Fibroblast of lung (primary cell): Measurements from ENCODE around the gene PDGFA. TPM values are rescaled to one million over a fixed set of nuclear protein-coding genes. Genes with fewer than 3 reads are reported as not detected.

ENCODE experiments used
- DNase-seq, 2 donors: peaks; one replicate each; pipeline versions ENCODE4 v3.0.0 to v3.0.0-alpha.2; 2010; ENCODE audit warnings: low read depth in 2 of 2
- H2AFZ ChIP-seq: 2 replicates; pipeline ENCODE4 v1.5.1; 2012; ENCODE audit warnings: low read length, control low read depth, inconsistent platforms
- H3K27ac ChIP-seq: 2 replicates; pipeline ENCODE4 v1.5.1; 2011; ENCODE audit warnings: low read length, control low read depth; ENCODE audit not compliant: insufficient read depth
- H3K27me3 ChIP-seq: 2 replicates; pipeline ENCODE4 v1.5.1; 2011; ENCODE audit warnings: mild to moderate bottlenecking, low read length; ENCODE audit not compliant: control insufficient read depth, insufficient read depth
- H3K36me3 ChIP-seq: 2 replicates; pipeline ENCODE4 v1.5.1; 2011; ENCODE audit warnings: low read length; ENCODE audit not compliant: control insufficient read depth, insufficient read depth
- H3K4me1 ChIP-seq: 2 replicates; pipeline ENCODE4 v1.5.1; 2011; ENCODE audit warnings: low read length; ENCODE audit not compliant: control insufficient read depth, insufficient read depth; ENCODE audit errors: extremely low read depth
- H3K4me2 ChIP-seq: 2 replicates; pipeline ENCODE4 v1.5.1; 2011; ENCODE audit warnings: low read length, control low read depth; ENCODE audit not compliant: insufficient read depth; ENCODE audit errors: extremely low read depth
- H3K4me3 ChIP-seq, 4 experiments: fragments of 200-600 bp in 1 of 4; sonication (generic) in 1 of 4; replicated peaks in 1 of 4; 2 replicates each; pipeline ENCODE4 v1.5.1; 2011 to 2016; ENCODE audit warnings: low read length in 4 of 4, low read depth in 3 of 4, mild to moderate bottlenecking in 3 of 4, control low read depth in 2 of 4, inconsistent platforms in 1 of 4, mixed read lengths in 1 of 4; ENCODE audit not compliant: insufficient read depth in 1 of 4; ENCODE audit errors: control extremely low read depth in 1 of 4
- H3K79me2 ChIP-seq: 2 replicates; pipeline ENCODE4 v1.5.1; 2012; ENCODE audit warnings: mild to moderate bottlenecking, low read length, inconsistent platforms; ENCODE audit not compliant: control insufficient read depth, insufficient read depth
- H3K9ac ChIP-seq: 2 replicates; pipeline ENCODE4 v1.5.1; 2011; ENCODE audit warnings: mild to moderate bottlenecking, low read length, control low read depth; ENCODE audit not compliant: insufficient read depth
- H3K9me3 ChIP-seq: 2 replicates; pipeline ENCODE4 v1.5.1; 2012; ENCODE audit warnings: low read depth, low read length; ENCODE audit not compliant: control insufficient read depth, insufficient read depth
- H4K20me1 ChIP-seq: 2 replicates; pipeline ENCODE4 v1.5.1; 2011; ENCODE audit warnings: low read length; ENCODE audit not compliant: control insufficient read depth, insufficient read depth; ENCODE audit errors: extremely low read depth
- CTCF ChIP-seq, 2 donors: IDR thresholded peaks in 1 of 2; conservative IDR thresholded peaks in 1 of 2; 1 replicate in 1 of 2; 2 replicates in 1 of 2; pipeline ENCODE4 v1.5.1; 2011 to 2012; ENCODE audit warnings: low read length in 2 of 2, control low read depth in 1 of 2, inconsistent platforms in 1 of 2, low read depth in 1 of 2, mild to moderate bottlenecking in 1 of 2
- EZH2 ChIP-seq: IDR thresholded peaks from 2 replicates; pipeline ENCODE4 v1.5.1; 2012; ENCODE audit warnings: low read length, control low read depth, mild to moderate bottlenecking; ENCODE audit errors: missing control alignments
- polyA plus RNA-seq, 2 donors: library from polyadenylated mRNA; depleted of rRNA in 1 of 2; stranded (reverse) in 1 of 2; unstranded in 1 of 2; fragments of >200 nt; gene quantifications; 2 replicates each; pipeline ENCODE4 v1.2.1, GENCODE V29; 2011 to 2012; ENCODE audit warnings: missing spikeins in 1 of 2
- total RNA-seq: library from RNA; depleted of rRNA; stranded (reverse); fragments of >200 nt; gene quantifications from 2 replicates; pipeline ENCODE4 v1.2.1, GENCODE V29; 2014

Gene PDGFA
- total and polyA plus RNA-seq, 2 donors (not counting 1 experiment from before 2014, with no cell fraction given) = 13.5 to 16.9 TPM

GRCh38 chr7:557558-557881, 37.9 kb upstream of the PDGFA start:
- no peaks in the 10 kb centered on the region for H3K36me3 ChIP-seq
- H3K9me3 ChIP-seq = no peaks in the 10 kb centered on the region
- DNase-seq = no peak
- H3K27ac ChIP-seq = no peak overlapping the region
- no peak overlapping the region for H3K4me3 ChIP-seq
- TF ChIP-seq EZH2 = no peak
- TF ChIP-seq CTCF (conservative IDR thresholded peaks at IDR 0.05 in 1 of 2, IDR thresholded peaks at IDR 0.05 in 1 of 2; ENCODE audit: low read depth in 1 of 2, low read length in 2 of 2) = no peak
- no peak overlapping the region for H3K9ac ChIP-seq
- H2AFZ ChIP-seq = no peak overlapping the region
- no peaks in the 10 kb centered on the region for H3K27me3 ChIP-seq
- no peaks in the 10 kb centered on the region for H4K20me1 ChIP-seq
- H3K4me2 ChIP-seq = no peak overlapping the region
- no peaks in the 10 kb centered on the region for H3K4me1 ChIP-seq
- H3K79me2 ChIP-seq = no peaks in the 10 kb centered on the region

GRCh38 chr7:556837-557557, 37.4 kb upstream of the PDGFA start:
- no peaks in the 10 kb centered on the region for H3K9me3 ChIP-seq
- no peaks in the 10 kb centered on the region for H4K20me1 ChIP-seq
- no peak overlapping the region for H3K4me3 ChIP-seq
- DNase-seq = no peak
- H3K27me3 ChIP-seq = no peaks in the 10 kb centered on the region
- H3K36me3 ChIP-seq = no peaks in the 10 kb centered on the region
- no peak overlapping the region for H2AFZ ChIP-seq
- TF ChIP-seq CTCF (conservative IDR thresholded peaks at IDR 0.05 in 1 of 2, IDR thresholded peaks at IDR 0.05 in 1 of 2; ENCODE audit: low read depth in 1 of 2, low read length in 2 of 2) = no peak
- no peak overlapping the region for H3K4me2 ChIP-seq
- no peak overlapping the region for H3K9ac ChIP-seq
- no peaks in the 10 kb centered on the region for H3K79me2 ChIP-seq
- no peak overlapping the region for H3K27ac ChIP-seq
- no peaks in the 10 kb centered on the region for H3K4me1 ChIP-seq

GRCh38 chr7:556291-556826, 36.7 kb upstream of the PDGFA start:
- Histone ChIP-seq H3K9me3 (no peaks in the 10 kb centered on the region), H4K20me1 (no peaks in the 10 kb centered on the region), H3K36me3 (no peaks in the 10 kb centered on the region), H3K27ac (no peak overlapping the region), H2AFZ (no peak overlapping the region), H3K4me3 (no peak overlapping the region), H3K9ac (no peak overlapping the region), H3K4me2 (no peak overlapping the region), H3K4me1 (no peaks in the 10 kb centered on the region), H3K79me2 (no peaks in the 10 kb centered on the region), H3K27me3 (no peaks in the 10 kb centered on the region)
- DNase-seq = no peak
- no peak for TF ChIP-seq EZH2
- no peak for TF ChIP-seq CTCF (conservative IDR thresholded peaks at IDR 0.05 in 1 of 2, IDR thresholded peaks at IDR 0.05 in 1 of 2; ENCODE audit: low read depth in 1 of 2, low read length in 2 of 2)
